ENCODE measurements around the gene RPL7A.

GRCh38 chr9:133321411-133321935 is 26.5 kb upstream of the RPL7A start:
- TF ChIP-seq CTCF (IDR thresholded peaks at IDR 0.05) (no peak), POLR2A (IDR thresholded peaks at IDR 0.05) (no peak)
